Endodermal cell (in vitro differentiated cells): ENCODE data around the gene ST7. TPM values are rescaled to one million over a fixed set of nuclear protein-coding genes. Genes with fewer than 3 reads are reported as not detected.

ENCODE experiments used
- DNase-seq: peaks from one replicate; pipeline ENCODE4 v3.0.0-alpha.2; 2017
- H3K27ac ChIP-seq: 2 replicates; pipeline ENCODE4 v1.5.1; 2013; ENCODE audit warnings: mild to moderate bottlenecking, low read depth, low read length, moderate library complexity
- H3K27me3 ChIP-seq: 2 replicates; pipeline ENCODE4 v1.6.1; 2013; ENCODE audit warnings: mild to moderate bottlenecking, low read length, moderate library complexity; ENCODE audit not compliant: insufficient read depth, control insufficient read depth, poor library complexity, severe bottlenecking
- H3K36me3 ChIP-seq: 2 replicates; pipeline ENCODE4 v1.7.0; 2013; ENCODE audit warnings: mild to moderate bottlenecking, low read length, moderate library complexity; ENCODE audit not compliant: control insufficient read depth, insufficient read depth
- H3K4me1 ChIP-seq: one replicate; pipeline ENCODE4 v1.7.0; 2013; ENCODE audit warnings: low read length; ENCODE audit not compliant: control insufficient read depth, insufficient read depth
- H3K4me3 ChIP-seq: 2 replicates; pipeline ENCODE4 v1.5.1; 2013; ENCODE audit warnings: mild to moderate bottlenecking, low read length, moderate library complexity
- H3K9ac ChIP-seq: 2 replicates; pipeline ENCODE4 v1.6.1; 2013; ENCODE audit warnings: mild to moderate bottlenecking, low read length, moderate library complexity; ENCODE audit not compliant: poor library complexity, severe bottlenecking; ENCODE audit errors: extremely low read depth
- H3K9me3 ChIP-seq: 2 replicates; pipeline ENCODE4 v1.6.1; 2013; ENCODE audit warnings: mild to moderate bottlenecking, low read length, moderate library complexity; ENCODE audit not compliant: control insufficient read depth
- H3K27ac Mint-ChIP-seq: 2 replicates; pipeline ENCODE4 v1.8.0; 2020; ENCODE audit warnings: mixed read lengths
- H3K27me3 Mint-ChIP-seq: 2 replicates; pipeline ENCODE4 v1.8.0; 2021; ENCODE audit warnings: mild to moderate bottlenecking, mixed read lengths; ENCODE audit not compliant: insufficient read depth
- H3K36me3 Mint-ChIP-seq: 2 replicates; pipeline ENCODE4 v1.8.0; 2020; ENCODE audit warnings: low read depth, mixed read lengths
- H3K4me1 Mint-ChIP-seq: 2 replicates; pipeline ENCODE4 v1.8.0; 2020; ENCODE audit warnings: mixed read lengths
- H3K4me3 Mint-ChIP-seq: 2 replicates; pipeline ENCODE4 v1.8.0; 2020; ENCODE audit warnings: mild to moderate bottlenecking, moderate library complexity, mixed read lengths
- H3K9me3 Mint-ChIP-seq: 2 replicates; pipeline ENCODE4 v1.8.0; 2020; ENCODE audit warnings: mild to moderate bottlenecking, mixed read lengths
- CTCF ChIP-seq: fragments of 200-600 bp; sonication (generic); conservative IDR thresholded peaks from 2 replicates; pipeline ENCODE4 v1.5.0; 2021; ENCODE audit warnings: antibody characterized with exemption, mild to moderate bottlenecking
- WGBS, 2 experiments: methylation state at CpG; one replicate each; pipeline versions ENCODE4 v1.1.5 to v1.1.7; 2013; ENCODE audit warnings: missing lambda C conversion rate in 2 of 2, mixed read lengths in 1 of 2; ENCODE audit not compliant: insufficient coverage in 1 of 2, insufficient read length in 1 of 2; 5-methylcytosine and 5-hydroxymethylcytosine counted together
- long read RNA-seq, 4 experiments: library from polyadenylated mRNA in 2 of 4; library from RNA in 1 of 4; library from capped mRNA in 1 of 4; stranded (forward) in 3 of 4; unstranded in 1 of 4; transcript quantifications; one replicate each; pipeline ENCODE4 v2.0.0, GENCODE V29; 2020 to 2021; ENCODE audit warnings: inconsistent platforms in 1 of 4
- polyA plus RNA-seq, 2 experiments: library from polyadenylated mRNA; stranded (reverse); fragments of 50-300 nt; gene quantifications; one replicate each; pipeline ENCODE4 v1.2.3, GENCODE V29; 2013
- total RNA-seq, 2 donors: library from RNA; stranded (reverse); fragmentation: NEBNext Ultra II Directional in 1 of 2; extraction: Animal tissue kit (Norgen Biotek cat#: 25700) in 1 of 2; gene quantifications; 2 replicates in 1 of 2; 3 replicates in 1 of 2; pipeline ENCODE4 v1.2.1, GENCODE V29; 2021

The ST7 gene
- 1 to 10 TPM; 6.4 to 8.9 TPM for total RNA-seq
- polyA plus RNA-seq (2013, experiment 1 of 2), result 22.0 TPM
- 17.5 TPM for polyA plus RNA-seq (2013, experiment 2 of 2)
- long read RNA-seq, experiment 1, partial matches to known transcripts, result 0 of 4 reads
- long read RNA-seq, experiment 1, other reads (novel, unspliced or antisense), result 2 of 4 reads
- long read RNA-seq, experiment 2, transcript ST7-208 (15 exons, 2,110 nt), result major isoform, 5 of 21 reads
- long read RNA-seq, experiment 2, partial matches to known transcripts, result 1 of 21 reads
- long read RNA-seq, experiment 2, other reads (novel, unspliced or antisense), result 11 of 21 reads
- long read RNA-seq, experiment 3, transcript ST7-202 (16 exons, 2,142 nt), result major isoform, 6 of 17 reads
- long read RNA-seq, experiment 3, transcript ST7-208 (15 exons, 2,110 nt), result minor isoform, 5 of 17 reads
- long read RNA-seq, experiment 3, partial matches to known transcripts, result 2 of 17 reads
- long read RNA-seq, experiment 3, other reads (novel, unspliced or antisense), result 3 of 17 reads
- long read RNA-seq, experiment 4, partial matches to known transcripts, result 0 of 2 reads
- long read RNA-seq, experiment 4, other reads (novel, unspliced or antisense), result 1 of 2 reads

GRCh38 chr7:116953372-116953905, at the start of gene ST7:
Gene ST7, plus strand, starts transcription at chr7:116953501. Its CDS starts 40 bp downstream, at chr7:116953541.
- Histone ChIP-seq H3K27ac (peak within 1 kb of the TSS; percentile 81), H3K27me3 (peaks cover 13% of the 10 kb centered on the region), H3K9ac (peak within 1 kb of the TSS; percentile 88), H3K4me3 (peak within 1 kb of the TSS; percentile 91), H3K4me1 (peaks cover 6% of the 10 kb centered on the region), H3K9me3 (no peaks in the 10 kb centered on the region), H3K36me3 (no peaks in the 10 kb centered on the region)
- Mint-ChIP-seq H3K4me1 (peaks cover 21% of the 10 kb centered on the region), H3K4me3 (peak within 1 kb of the TSS; percentile 90), H3K27ac (peak within 1 kb of the TSS; percentile 99), H3K9me3 (no peaks in the 10 kb centered on the region), H3K27me3 (peaks cover 16% of the 10 kb centered on the region), H3K36me3 (no peaks in the 10 kb centered on the region)
- 0% methylated on average over 4 to 77 of the region's 77 CpGs for whole genome bisulfite sequencing, 2 experiments
- peak; percentile 84 for DNase-seq
- TF ChIP-seq CTCF, result no peak

GRCh38 chr7:116906391-116906790, 46.9 kb upstream of the ST7 start:
- H3K9me3 Mint-ChIP-seq, result no peaks in the 10 kb centered on the region
- H3K27me3 Mint-ChIP-seq, result no peaks in the 10 kb centered on the region
- Histone ChIP-seq H3K4me1 (no peaks in the 10 kb centered on the region), H3K4me3 (no peak overlapping the region), H3K36me3 (peaks cover 68% of the 10 kb centered on the region), H3K9me3 (peaks cover 1% of the 10 kb centered on the region), H3K27ac (no peak overlapping the region), H3K27me3 (no peaks in the 10 kb centered on the region), H3K9ac (no peak overlapping the region)
- H3K4me3 Mint-ChIP-seq, result no peak overlapping the region
- H3K4me1 Mint-ChIP-seq, result peaks cover 3% of the 10 kb centered on the region
- 91 to 100% methylated on average over 1 of the region's 1 CpG for WGBS, 2 experiments
- DNase-seq, result no peak
- no peak overlapping the region for H3K27ac Mint-ChIP-seq
- TF ChIP-seq CTCF, result no peak
- H3K36me3 Mint-ChIP-seq, result peaks cover 51% of the 10 kb centered on the region

- peaks cover 1% of the 10 kb centered on the region for H3K4me1 Mint-ChIP-seq
- H3K4me3 ChIP-seq, result no peak overlapping the region
- 80 to 83% methylated on average over 1 to 6 of the region's 6 CpGs for WGBS, 2 experiments
- TF ChIP-seq CTCF, result no peak
- H3K27ac Mint-ChIP-seq, result no peak overlapping the region
- H3K4me1 ChIP-seq, result no peaks in the 10 kb centered on the region
- H3K9me3 Mint-ChIP-seq, result no peaks in the 10 kb centered on the region
- H3K27me3 ChIP-seq, result no peaks in the 10 kb centered on the region
- H3K36me3 Mint-ChIP-seq, result peaks cover 68% of the 10 kb centered on the region
- H3K36me3 ChIP-seq, result peaks cover 81% of the 10 kb centered on the region
- H3K27ac ChIP-seq, result no peak overlapping the region
- DNase-seq, result no peak
- H3K27me3 Mint-ChIP-seq, result no peaks in the 10 kb centered on the region
- H3K4me3 Mint-ChIP-seq, result no peak overlapping the region
- H3K9ac ChIP-seq, result no peak overlapping the region
- peaks cover 6% of the 10 kb centered on the region for H3K9me3 ChIP-seq
Observed at GRCh38 chr7:116910383-116910782, 42.9 kb upstream of the ST7 start.
